GM21367 (cell line): ENCODE results near the gene KCNJ13.
"Not testable (repeated sequence)": the region's sequence is repeated elsewhere in the genome, so short reads cannot be mapped to it uniquely, and the experiment has no call there.

Experiments
- ATAC-seq: cut with Tn5 transposase; IDR thresholded peaks from one replicate; pipeline ENCODE4 v1.9.1; 2021; ENCODE audit not compliant: unreplicated experiment

The KCNJ13 gene

DNA sequence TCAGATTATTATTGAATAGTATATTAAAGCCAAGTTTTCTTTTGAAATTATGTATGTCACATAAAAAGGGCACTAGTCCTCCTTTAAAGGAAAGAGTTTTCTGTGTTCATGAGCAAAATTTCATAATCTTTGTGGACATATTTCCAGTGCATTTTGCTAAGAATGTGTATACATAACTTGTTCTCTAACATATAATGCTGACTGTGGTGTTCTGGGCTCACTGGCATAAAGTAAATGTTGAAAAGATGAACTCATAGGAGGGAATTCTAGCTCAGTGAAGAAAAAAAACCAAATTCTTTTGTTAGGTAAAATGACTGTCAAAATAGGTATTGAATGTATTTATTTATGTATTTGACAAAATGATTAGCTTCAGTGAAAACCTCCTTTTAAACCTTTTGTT, 6.2 kb downstream of the KCNJ13 start:
- no peak for ATAC-seq

DNA sequence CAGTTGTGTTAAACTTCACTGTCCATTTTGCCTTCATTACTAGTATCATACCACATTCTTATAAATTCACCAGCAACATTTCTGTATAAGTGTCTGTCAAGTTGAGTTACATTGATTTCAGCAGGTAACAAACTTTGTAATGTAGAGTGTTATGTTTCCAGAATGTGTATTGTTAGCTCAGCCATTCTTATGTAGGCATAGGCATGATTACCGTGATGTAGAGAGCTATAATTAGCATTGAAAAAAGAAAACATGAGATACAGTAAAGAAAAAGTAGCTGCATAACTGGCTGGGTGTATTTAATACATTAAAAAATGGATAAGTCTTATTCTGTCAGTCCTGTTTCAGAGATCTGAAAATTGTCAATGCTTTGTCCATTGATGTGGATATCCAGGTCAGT, 8.5 kb downstream of the KCNJ13 start:
- ATAC-seq, result no peak

DNA sequence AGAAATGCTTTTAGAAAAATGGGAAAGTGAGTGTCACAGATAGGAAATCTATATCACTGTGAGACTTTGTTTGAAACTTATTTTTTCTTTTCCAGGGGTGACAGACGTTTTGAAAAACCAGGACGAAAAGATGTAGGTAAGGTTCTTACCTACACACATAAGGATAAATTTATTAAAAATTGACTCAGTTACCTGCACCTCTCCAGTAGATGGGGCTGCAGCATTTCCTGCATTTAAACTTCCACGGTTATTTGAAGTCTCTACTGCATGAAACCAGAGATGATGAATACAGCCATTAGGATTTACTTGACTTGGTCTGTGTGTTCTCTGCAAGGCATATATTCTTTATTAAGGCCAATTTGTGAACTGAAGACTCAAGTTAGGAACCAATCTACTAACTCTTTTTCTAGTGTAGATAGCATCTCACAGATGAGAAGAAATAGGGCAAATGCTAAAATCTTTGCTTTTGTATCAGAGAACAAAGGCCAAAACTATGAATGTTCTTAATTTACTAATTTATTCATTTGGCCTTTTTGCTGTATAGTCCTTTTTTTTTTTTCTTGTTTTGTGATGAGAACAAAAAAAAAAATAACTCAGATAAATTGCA, 15.0 kb downstream of the KCNJ13 start:
- ATAC-seq, result no peak

GRCh38 chr2:232757905-232758304, 18.5 kb downstream of the KCNJ13 start:
- no peak for ATAC-seq

DNA sequence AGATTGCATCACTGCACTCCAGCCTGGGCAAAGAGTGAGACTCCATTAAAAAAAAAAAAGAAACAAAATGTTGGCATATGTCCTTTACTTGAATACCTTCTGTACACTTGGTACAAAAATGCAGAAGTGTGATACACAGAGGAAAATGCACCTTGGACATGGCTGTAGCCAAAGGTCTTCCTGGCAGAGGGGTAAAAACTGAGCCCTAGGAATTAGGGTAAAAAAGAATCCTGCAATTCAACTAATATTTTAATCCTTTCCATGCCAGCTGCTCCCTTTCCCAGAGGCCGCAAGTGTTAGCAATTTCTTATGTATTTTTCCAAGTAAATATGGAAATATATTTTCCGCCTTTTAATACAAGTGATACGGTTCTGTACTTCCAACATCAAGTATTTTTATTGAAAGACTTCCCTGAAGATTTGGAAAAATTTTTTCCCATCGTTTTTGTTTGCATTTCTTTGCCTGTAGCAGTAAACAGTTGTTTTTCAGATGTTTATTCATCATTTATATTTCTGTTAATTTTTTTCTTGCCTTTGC, 26.2 kb downstream of the KCNJ13 start:
- ATAC-seq, result no peak

- no peak for ATAC-seq
Measured at GRCh38 chr2:232749331-232749730, 27.0 kb downstream of the KCNJ13 start.

DNA sequence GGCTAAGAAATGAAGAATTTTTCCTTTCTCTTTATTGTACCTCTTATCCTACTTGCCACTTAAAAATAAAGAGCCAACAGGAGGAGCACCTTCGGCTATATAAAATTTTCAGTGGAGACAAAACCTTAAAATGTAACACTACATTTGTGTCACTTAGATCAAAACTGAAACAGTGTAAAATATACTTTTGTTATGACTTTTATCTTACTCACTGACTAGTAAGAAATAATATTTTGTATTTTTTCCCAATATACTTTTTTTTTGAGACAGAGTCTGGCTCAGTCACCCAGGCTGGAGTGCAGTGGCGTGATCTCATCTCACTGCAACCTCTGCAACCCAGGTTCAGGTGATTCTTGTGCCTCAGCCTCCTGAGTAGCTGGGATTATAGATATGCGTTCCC, 28.3 kb downstream of the KCNJ13 start:
- no peak for ATAC-seq

- ATAC-seq, result no peak
Measured at GRCh38 chr2:232744963-232745362, 31.4 kb downstream of the KCNJ13 start.

- no peak for ATAC-seq
Measured at GRCh38 chr2:232741972-232742371, 34.4 kb downstream of the KCNJ13 start.

DNA sequence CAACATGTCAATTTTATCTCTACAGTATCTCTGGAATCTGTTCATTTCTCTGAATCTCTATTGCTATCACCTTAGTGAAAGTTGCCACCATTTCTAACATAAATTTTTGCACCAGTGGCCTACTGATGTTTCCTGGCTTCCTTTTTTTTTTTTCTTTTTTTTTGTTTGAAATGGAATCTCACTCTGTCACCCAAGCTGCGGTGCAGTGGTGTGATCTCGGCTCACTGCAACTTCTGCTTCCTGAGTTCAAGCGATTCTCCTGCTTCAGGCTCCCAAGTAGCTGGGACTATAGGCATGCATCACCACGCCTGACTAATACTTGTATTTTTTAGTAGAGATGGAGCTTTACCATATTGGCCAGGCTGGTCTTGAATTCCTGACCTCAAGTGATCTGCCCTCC, 35.1 kb downstream of the KCNJ13 start:
- ATAC-seq, result no peak

DNA sequence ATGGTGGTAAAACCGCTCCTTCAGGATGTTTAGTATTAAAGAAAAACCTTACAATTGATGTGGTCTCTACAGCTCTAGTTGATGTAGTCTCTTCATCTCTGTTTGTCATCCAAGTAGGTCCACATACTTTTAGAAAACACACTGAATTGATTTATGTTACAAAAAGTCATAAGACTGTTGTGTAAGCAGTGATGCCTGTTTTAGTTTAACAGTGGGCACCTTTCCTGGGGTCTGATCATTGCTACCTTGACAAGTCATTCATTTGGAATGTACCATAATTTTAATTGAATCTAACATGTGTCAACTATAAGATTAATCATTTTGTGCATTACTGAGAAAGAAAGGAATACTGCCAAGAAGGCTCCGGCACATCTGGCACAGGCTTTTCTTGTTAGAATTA, 44.9 kb downstream of the KCNJ13 start:
- no peak for ATAC-seq

GRCh38 chr2:232728785-232729184, 47.6 kb downstream of the KCNJ13 start:
- ATAC-seq, result no peak

- ATAC-seq, result no peak
Measured at GRCh38 chr2:232723027-232723426, 53.3 kb downstream of the KCNJ13 start.

GRCh38 chr2:232721882-232722281, 54.5 kb downstream of the KCNJ13 start:
- ATAC-seq, result no peak

DNA sequence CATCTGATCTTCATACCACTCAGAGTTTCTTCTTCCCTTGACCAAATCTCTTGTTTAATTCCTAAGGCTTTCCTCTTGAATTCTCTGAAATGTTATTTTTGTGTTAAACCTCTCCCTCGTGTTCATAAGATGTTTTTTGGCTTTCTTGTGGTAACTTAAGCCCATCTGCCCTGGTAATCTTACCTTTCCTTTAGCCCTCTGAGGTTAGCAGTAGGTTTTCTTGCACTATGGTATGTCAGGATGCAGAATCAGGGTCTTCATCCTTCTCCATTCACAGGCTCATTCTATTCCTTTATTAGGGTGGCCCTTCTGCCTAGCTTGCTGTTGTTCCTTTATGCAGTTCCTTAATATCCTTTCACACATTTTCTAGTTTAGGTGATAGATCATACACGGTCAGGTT, 55.1 kb downstream of the KCNJ13 start:
- no peak for ATAC-seq

GRCh38 chr2:232720056-232720455, 56.3 kb downstream of the KCNJ13 start:
- ATAC-seq, result not testable (repeated sequence)
